Uterus (tissue), 2 donors: ENCODE results near the gene STARD10.

Source experiments
- CTCF ChIP-seq, 4 experiments: fragments of 200-600 bp in 2 of 4; fragments of 450-650 bp in 2 of 4; sonication (generic) in 2 of 4; IDR thresholded peaks; one replicate each; pipeline ENCODE4 v1.5.1; 2016 to 2019; ENCODE audit warnings: antibody characterized with exemption in 4 of 4, mild to moderate bottlenecking in 2 of 4, moderate library complexity in 1 of 4
- POLR2A ChIP-seq, 2 donors: fragments of 450-650 bp; IDR thresholded peaks; one replicate each; pipeline ENCODE4 v1.6.1; 2016; ENCODE audit warnings: antibody characterized with exemption in 2 of 2, mild to moderate bottlenecking in 1 of 2, moderate library complexity in 1 of 2

DNA sequence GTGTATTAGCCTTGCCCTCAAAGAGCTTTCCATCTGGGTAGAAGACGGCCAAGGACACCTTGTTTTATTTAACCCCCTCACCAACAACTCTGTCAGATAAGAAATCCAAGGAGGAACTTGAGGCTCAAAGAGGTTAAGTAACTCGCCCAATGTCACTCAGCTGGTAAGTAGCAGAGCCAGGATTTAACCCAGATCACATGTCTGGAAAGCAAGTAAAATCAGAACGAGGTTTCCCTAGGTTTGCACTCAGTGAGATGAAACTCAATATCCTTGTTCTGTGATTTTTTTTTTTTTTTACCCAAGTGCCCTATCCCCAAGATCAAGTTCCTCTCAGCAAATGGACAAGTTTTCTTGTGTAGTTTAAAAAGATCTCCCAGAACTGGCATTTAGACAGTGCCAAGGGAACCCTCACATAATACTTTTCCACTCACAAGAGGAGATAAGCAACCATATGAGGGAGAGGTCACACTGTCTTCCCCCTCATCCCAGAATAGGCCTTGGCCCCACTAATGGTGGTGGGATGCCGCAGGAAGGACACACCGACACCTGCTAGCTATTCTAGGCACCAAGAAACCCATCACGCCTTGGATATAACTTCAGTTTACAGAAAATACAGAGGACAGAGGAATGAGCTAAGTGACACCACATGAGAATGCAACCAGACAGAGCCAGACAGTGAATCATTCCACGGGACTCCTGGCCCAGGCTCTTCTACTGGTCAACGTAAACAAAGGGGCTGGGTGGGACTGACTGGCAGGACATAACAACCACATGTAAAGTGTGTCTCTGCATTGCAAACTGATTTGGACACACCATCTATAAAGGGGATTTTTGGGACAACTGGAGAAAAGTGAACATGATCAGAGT is 33.1 kb downstream of the STARD10 start:
- no peak for TF ChIP-seq CTCF (IDR thresholded peaks at IDR 0.05)
- no peak for TF ChIP-seq POLR2A (IDR thresholded peaks at IDR 0.05)
